Endothelial cell of umbilical vein (primary cell): ENCODE data around the gene GGA1. TPM values are rescaled to one million over a fixed set of nuclear protein-coding genes. Genes with fewer than 3 reads are reported as not detected.

Experiments
- BruUV-seq: library from RNA; stranded (reverse); fragments of 400-500 nt; replicated peaks from 2 replicates; lab custom pipeline; 2021; lab: Mats Ljungman, UMichigan
- CTCF ChIA-PET: fragments of 300-600, 350-600 bp; sonication (Branson Sonifier 250); formaldehyde crosslinking; loops from one replicate; lab custom pipeline; 2021; ENCODE audit warnings: antibody characterized with exemption, inconsistent platforms; lab: Charles Lee
- POLR2A ChIA-PET: fragments of 300-600, 350-600 bp; sonication (Branson Sonifier 250); formaldehyde crosslinking; loops from one replicate; lab custom pipeline; 2021; ENCODE audit warnings: antibody characterized with exemption, inconsistent platforms; lab: Charles Lee
- DNase-seq: peaks from one replicate; pipeline ENCODE4 v3.0.0-alpha.2; 2011; ENCODE audit warnings: low read depth, low spot score
- FAIRE-seq: peaks from 2 replicates; lab custom pipeline; 2011; peaks lifted over from hg19 to GRCh38; lab: Jason Lieb, UNC
- H2AFZ ChIP-seq: 2 replicates; pipeline ENCODE4 v1.6.0; 2012; ENCODE audit warnings: low read depth, low read length, control low read depth, inconsistent platforms
- H3K27ac ChIP-seq: 2 replicates; pipeline ENCODE4 v1.5.1; 2011; ENCODE audit warnings: low read depth, mild to moderate bottlenecking, control low read depth, low read length, moderate library complexity; ENCODE audit not compliant: insufficient read depth
- H3K27me3 ChIP-seq, 2 experiments: 2 replicates each; pipeline versions ENCODE4 v1.6.0 to v1.6.1; 2011; ENCODE audit warnings: low read length in 2 of 2, mixed read lengths in 1 of 2; ENCODE audit not compliant: control insufficient read depth in 2 of 2, insufficient read depth in 2 of 2
- H3K36me3 ChIP-seq, 2 experiments: 2 replicates in 1 of 2; 3 replicates in 1 of 2; pipeline ENCODE4 v1.5.1; 2011; ENCODE audit warnings: low read length in 2 of 2, mild to moderate bottlenecking in 1 of 2, moderate library complexity in 1 of 2; ENCODE audit not compliant: control insufficient read depth in 2 of 2, insufficient read depth in 2 of 2; ENCODE audit errors: extremely low read depth in 1 of 2
- H3K4me1 ChIP-seq: 3 replicates; pipeline ENCODE4 v1.5.1; 2011; ENCODE audit warnings: mild to moderate bottlenecking, low read length; ENCODE audit not compliant: control insufficient read depth, insufficient read depth; ENCODE audit errors: extremely low read depth
- H3K4me2 ChIP-seq: 2 replicates; pipeline ENCODE4 v1.6.1; 2011; ENCODE audit warnings: low read length, control low read depth, mixed read lengths; ENCODE audit not compliant: insufficient read depth
- H3K4me3 ChIP-seq, 3 experiments: fragments of 200-600 bp in 1 of 3; sonication (generic), shearing (Covaris generic) in 1 of 3; replicated peaks in 1 of 3; 2 replicates each; pipeline ENCODE4 v1.5.1; 2011 to 2016; ENCODE audit warnings: control low read depth in 3 of 3, low read length in 3 of 3, mild to moderate bottlenecking in 2 of 3, inconsistent platforms in 1 of 3, low read depth in 1 of 3, moderate library complexity in 1 of 3; ENCODE audit not compliant: insufficient read depth in 1 of 3
- H3K79me2 ChIP-seq: 2 replicates; pipeline ENCODE4 v1.6.0; 2012; ENCODE audit warnings: low read length, inconsistent platforms; ENCODE audit not compliant: control insufficient read depth, insufficient read depth
- H3K9ac ChIP-seq: replicated peaks from 2 replicates; pipeline ENCODE3; 2011; ENCODE audit warnings: low read length, control low read depth; ENCODE audit not compliant: insufficient read depth; ENCODE audit errors: extremely low read depth
- H3K9me1 ChIP-seq: replicated peaks from 3 replicates; pipeline ENCODE4 v1.6.0; 2011; ENCODE audit warnings: mild to moderate bottlenecking, low read length; ENCODE audit not compliant: control insufficient read depth, insufficient read depth; ENCODE audit errors: extremely low read depth
- H3K9me3 ChIP-seq: replicated peaks from 2 replicates; pipeline ENCODE4 v1.5.1; 2012; ENCODE audit warnings: low read length, inconsistent platforms; ENCODE audit not compliant: control insufficient read depth, insufficient read depth
- H4K20me1 ChIP-seq: replicated peaks from 2 replicates; pipeline ENCODE3; 2011; ENCODE audit warnings: mild to moderate bottlenecking, low read length; ENCODE audit not compliant: control insufficient read depth, insufficient read depth; ENCODE audit errors: extremely low read depth
- EZH2 ChIP-seq: IDR thresholded peaks from 2 replicates; pipeline ENCODE4 v1.6.1; 2012; ENCODE audit warnings: borderline replicate concordance, low read depth, mild to moderate bottlenecking, moderate library complexity, low read length, inconsistent platforms; ENCODE audit not compliant: severe bottlenecking
- FOS ChIP-seq: IDR thresholded peaks from 2 replicates; pipeline ENCODE4 v1.6.1; 2011; ENCODE audit warnings: mild to moderate bottlenecking, low read length, moderate library complexity, borderline replicate concordance; ENCODE audit not compliant: insufficient read depth
- GATA2 ChIP-seq: IDR thresholded peaks from 2 replicates; pipeline ENCODE4 v1.7.0; 2011; ENCODE audit warnings: low read depth, mild to moderate bottlenecking, moderate library complexity, mixed read lengths, low read length; ENCODE audit not compliant: insufficient read length, insufficient read depth
- MYC ChIP-seq: IDR thresholded peaks from one replicate; pipeline ENCODE4 v1.6.1; 2011; ENCODE audit warnings: mild to moderate bottlenecking, low read depth, low read length
- POLR2A ChIP-seq: IDR thresholded peaks from 2 replicates; pipeline ENCODE4 v1.6.1; 2012; ENCODE audit warnings: low read depth, mild to moderate bottlenecking, control low read depth, low read length
- POLR2AphosphoS5 ChIP-seq: IDR thresholded peaks from 2 replicates; pipeline ENCODE4 v1.6.1; 2012; ENCODE audit warnings: low read depth, mild to moderate bottlenecking, control low read depth, low read length, moderate library complexity; ENCODE audit not compliant: insufficient read depth
- dilution Hi-C: fragments of 300-500 bp; cut with MboI; formaldehyde crosslinking; loops from one replicate; pipeline ENCODE4 v1.15.0; 2019; ENCODE audit warnings: low sequenced_read_pairs; ENCODE audit not compliant: extremely low pct_ligation_motif_present
- intact Hi-C: fragments of 100-400 bp; cut with micrococcal nuclease; formaldehyde crosslinking; loops from one replicate; pipeline ENCODE4 v1.10.0; 2022
- polyA plus RNA-seq, 4 experiments: library from polyadenylated mRNA; depleted of rRNA in 3 of 4; stranded (reverse) in 3 of 4; unstranded in 1 of 4; fragments of >200 nt; gene quantifications; 2 replicates each; pipeline versions ENCODE4 v1.2.1 to v1.2.3, GENCODE V29; 2011 to 2012; ENCODE audit warnings: missing spikeins in 1 of 4
- total RNA-seq: library from RNA; stranded (reverse); gene quantifications from 2 replicates; pipeline ENCODE4 v1.2.3, GENCODE V29; 2021
- TF ChIP-seq, protein P1 (sequence below): IDR thresholded peaks from 2 replicates; pipeline ENCODE4 v1.6.1; 2011; ENCODE audit not compliant: insufficient read depth, insufficient read length

Gene GGA1
- total and polyA plus RNA-seq, 2 donors (not counting 3 experiments of a cell fraction or from before 2014, with no cell fraction given): 54.1 to 67.5 TPM

DNA sequence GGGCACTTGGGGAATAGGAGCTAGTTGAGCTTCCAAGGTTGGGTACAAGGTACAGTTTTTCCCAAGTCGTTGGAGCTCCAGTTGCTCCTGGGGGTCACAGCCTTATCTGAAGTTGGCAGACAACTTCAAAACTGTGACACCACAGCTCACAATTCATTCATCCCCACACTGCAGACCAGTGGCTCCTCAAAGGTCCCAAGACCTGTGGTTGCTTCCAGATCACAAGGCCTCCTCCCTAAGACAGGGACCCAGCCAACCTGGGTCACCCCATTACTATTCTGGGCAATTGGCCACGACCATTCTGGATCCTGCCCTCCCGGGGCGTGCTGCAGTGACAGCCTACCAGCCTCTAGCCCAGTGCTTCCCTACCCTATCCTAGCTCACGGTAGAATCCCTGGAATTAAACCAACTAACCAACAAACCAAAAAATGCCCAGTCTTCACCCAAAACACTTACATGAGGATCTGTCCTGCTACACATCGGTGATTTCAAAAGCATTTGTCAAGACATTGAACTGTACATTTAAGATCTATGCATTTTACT, 49.0 kb downstream of the GGA1 start:
- intact Hi-C loops: loop anchor here (1.0 kb wide), 4 partner anchors 14 to 39 kb away; partner anchors contain the start of gene LGALS1
- H3K4me1 ChIP-seq: peaks cover 17% of the 10 kb centered on the region
- no peaks in the 10 kb centered on the region for H3K9me3 ChIP-seq
- DNase-seq: no peak
- FAIRE-seq: no peak
- H3K9me1 ChIP-seq: no peaks in the 10 kb centered on the region
- ChIA-PET CTCF (interaction anchor here (1.0 to 8.6 kb wide), 14 partner anchors 7 to 124 kb away, joined by 3 to 220 read pairs (median 4); partner anchors contain the start of genes LGALS1 and NOL12), POLR2A (interaction anchor here (0.5 to 1.6 kb wide), 4 partner anchors 14 to 302 kb away, joined by 3 to 8 read pairs (median 6); partner anchors contain the start of genes LGALS1 and NOL12)
- no peaks in the 10 kb centered on the region for H4K20me1 ChIP-seq
- TSS peak; percentile 81 for BruUV-seq
- TF ChIP-seq FOS (no peak), GATA2 (no peak), EZH2 (no peak), POLR2A (no peak), MYC (no peak), POLR2AphosphoS5 (no peak)
- TF ChIP-seq, protein P1, sequence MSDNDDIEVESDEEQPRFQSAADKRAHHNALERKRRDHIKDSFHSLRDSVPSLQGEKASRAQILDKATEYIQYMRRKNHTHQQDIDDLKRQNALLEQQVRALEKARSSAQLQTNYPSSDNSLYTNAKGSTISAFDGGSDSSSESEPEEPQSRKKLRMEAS: no peak
- H3K4me2 ChIP-seq: peak overlapping the region; percentile 85
- H2AFZ ChIP-seq: peak overlapping the region; percentile 82
- no peaks in the 10 kb centered on the region for H3K36me3 ChIP-seq
- no peaks in the 10 kb centered on the region for H3K27me3 ChIP-seq
- peak overlapping the region; percentile 30 for H3K9ac ChIP-seq
- H3K27ac ChIP-seq: no peak overlapping the region
- dilution Hi-C loops: no loop called here
- peak overlapping the region in 2 of 3 experiments; percentile 30 to 54 for H3K4me3 ChIP-seq
- peaks cover 29% of the 10 kb centered on the region for H3K79me2 ChIP-seq
